NCI-H1417 treated with DMSO at 0.1 percent for 48 hours (cell line): Measurements from ENCODE around the gene DHRSX.
"Not testable (repeated sequence)": the region's sequence is repeated elsewhere in the genome, so short reads cannot be mapped to it uniquely, and the experiment has no call there.

Experiments
- DNase-seq: peaks from one replicate; lab custom pipeline; 2025; lab: John Stamatoyannopoulos, UW

Gene DHRSX

GRCh38 chrX:2351321-2351720 is 149.5 kb downstream of the DHRSX start:
- no peak for DNase-seq

- DNase-seq: not testable (repeated sequence)
Observed at GRCh38 chrX:2350703-2351102, 150.1 kb downstream of the DHRSX start.

- not testable (repeated sequence) for DNase-seq
Observed at GRCh38 chrX:2350036-2350435, 150.7 kb downstream of the DHRSX start.

- DNase-seq: no peak
Observed at GRCh38 chrX:2348211-2348610, 152.6 kb downstream of the DHRSX start.

DNA sequence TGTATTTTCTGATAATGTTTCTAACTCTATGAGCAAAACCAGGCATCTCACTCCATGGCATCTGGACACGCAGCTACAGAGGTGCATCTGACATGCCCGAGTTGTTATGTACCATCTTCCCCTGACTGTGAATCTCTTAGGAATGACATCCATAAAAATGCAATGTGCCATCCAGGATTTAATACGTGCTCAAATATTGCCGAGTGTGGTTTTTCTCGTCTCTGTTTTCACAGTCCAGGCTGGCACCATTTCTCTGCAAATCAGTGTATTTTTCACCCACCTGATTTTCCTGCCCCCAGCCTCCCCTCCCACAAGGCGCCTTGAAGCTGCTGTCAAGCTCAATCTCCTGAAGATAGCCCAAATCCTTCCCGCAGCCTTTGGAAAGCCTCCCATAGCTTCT is 154.6 kb downstream of the DHRSX start:
- DNase-seq: no peak

DNA sequence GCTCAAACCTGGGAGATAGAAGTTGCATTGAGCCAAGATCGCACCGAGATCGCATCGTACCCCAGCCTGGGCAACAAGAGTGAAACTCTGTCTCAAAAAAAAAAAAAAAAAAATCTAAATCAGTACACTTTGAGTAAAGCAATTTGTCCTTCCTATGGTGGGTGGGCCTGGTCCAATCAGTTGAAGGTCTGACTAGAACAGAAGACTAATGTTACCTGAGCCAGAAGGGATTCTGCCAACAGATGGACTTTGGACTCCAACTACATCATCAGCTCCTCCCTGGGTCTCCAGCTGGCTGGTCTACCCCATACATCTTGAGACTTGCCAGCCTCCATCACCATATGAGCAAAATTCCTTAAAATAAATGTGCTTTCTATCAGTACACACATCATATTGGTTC is 155.2 kb downstream of the DHRSX start:
- no peak for DNase-seq

- no peak for DNase-seq
Observed at GRCh38 chrX:2343413-2343812, 157.4 kb downstream of the DHRSX start.

DNA sequence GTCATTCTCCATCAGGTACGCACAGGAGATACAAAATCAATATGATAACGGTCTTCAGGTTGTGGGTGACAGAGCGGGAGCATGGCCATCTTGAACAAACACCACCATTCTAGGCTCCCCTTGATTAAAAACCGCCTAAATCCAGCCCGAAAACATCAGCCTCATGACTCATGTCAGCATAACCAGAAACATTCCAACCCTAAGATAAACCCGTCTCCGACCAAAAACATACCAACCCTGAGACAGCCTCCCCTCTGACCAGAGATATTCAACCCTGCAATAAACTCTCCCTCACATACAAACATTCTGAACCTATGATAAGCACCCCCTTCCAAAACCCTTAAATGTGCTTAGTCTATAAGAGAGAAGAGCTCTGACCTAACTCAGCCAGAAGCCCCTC is 157.9 kb downstream of the DHRSX start:
- DNase-seq: no peak

- DNase-seq: no peak
Observed at GRCh38 chrX:2342281-2342688, 158.5 kb downstream of the DHRSX start.

GRCh38 chrX:2340991-2341390 is 159.8 kb downstream of the DHRSX start:
- no peak for DNase-seq

GRCh38 chrX:2336181-2336580 is 164.6 kb downstream of the DHRSX start:
- no peak for DNase-seq

GRCh38 chrX:2334237-2334636 is 166.5 kb downstream of the DHRSX start:
- no peak for DNase-seq

- DNase-seq: no peak
Observed at GRCh38 chrX:2332252-2332651, 168.5 kb downstream of the DHRSX start.

GRCh38 chrX:2330910-2331309 is 169.9 kb downstream of the DHRSX start:
- no peak for DNase-seq

- DNase-seq: no peak
Observed at GRCh38 chrX:2330487-2330886, 170.3 kb downstream of the DHRSX start.

DNA sequence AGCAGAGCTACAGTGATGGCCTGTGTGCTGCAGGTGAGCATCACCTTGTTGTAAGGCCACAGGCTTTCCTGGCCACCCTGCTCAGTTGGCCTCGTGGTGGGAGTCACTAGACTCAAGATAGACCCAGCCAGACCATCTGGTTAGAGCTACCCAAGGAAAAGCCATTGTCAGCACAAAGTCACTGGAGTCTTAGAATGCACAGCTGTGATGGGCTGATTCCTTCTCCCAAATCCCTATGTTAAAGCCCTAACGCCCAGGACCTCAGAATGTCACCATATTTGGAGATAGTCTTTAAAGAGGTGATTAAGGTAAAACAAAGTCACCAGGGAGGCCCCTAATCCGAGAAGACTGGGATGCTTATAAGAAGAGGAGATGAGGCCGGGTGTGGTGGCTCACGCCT is 173.4 kb downstream of the DHRSX start:
- DNase-seq: no peak

- DNase-seq: no peak
Observed at GRCh38 chrX:2325076-2325784, 175.5 kb downstream of the DHRSX start.

DNA sequence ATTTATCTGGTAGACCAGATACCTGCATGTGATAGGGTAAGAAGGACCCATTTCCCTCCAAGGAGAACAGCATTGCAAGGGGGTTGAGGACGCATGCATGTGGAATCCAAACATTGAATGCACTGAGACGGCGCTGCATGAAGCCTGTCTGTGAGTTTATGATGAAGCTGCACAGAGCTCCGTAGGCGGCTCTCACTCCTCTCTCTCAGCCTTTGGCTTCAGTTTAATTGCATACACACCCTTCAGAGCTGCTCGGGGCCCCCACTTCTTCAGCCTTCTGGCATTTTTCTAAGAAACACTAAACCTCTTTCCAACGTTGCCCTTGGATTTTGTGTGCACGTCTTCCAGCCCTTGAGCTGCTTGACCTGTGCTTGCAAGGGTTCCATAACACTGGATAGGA is 176.6 kb downstream of the DHRSX start:
- DNase-seq: no peak

GRCh38 chrX:2321411-2321810 is 179.4 kb downstream of the DHRSX start:
- DNase-seq: no peak

DNA sequence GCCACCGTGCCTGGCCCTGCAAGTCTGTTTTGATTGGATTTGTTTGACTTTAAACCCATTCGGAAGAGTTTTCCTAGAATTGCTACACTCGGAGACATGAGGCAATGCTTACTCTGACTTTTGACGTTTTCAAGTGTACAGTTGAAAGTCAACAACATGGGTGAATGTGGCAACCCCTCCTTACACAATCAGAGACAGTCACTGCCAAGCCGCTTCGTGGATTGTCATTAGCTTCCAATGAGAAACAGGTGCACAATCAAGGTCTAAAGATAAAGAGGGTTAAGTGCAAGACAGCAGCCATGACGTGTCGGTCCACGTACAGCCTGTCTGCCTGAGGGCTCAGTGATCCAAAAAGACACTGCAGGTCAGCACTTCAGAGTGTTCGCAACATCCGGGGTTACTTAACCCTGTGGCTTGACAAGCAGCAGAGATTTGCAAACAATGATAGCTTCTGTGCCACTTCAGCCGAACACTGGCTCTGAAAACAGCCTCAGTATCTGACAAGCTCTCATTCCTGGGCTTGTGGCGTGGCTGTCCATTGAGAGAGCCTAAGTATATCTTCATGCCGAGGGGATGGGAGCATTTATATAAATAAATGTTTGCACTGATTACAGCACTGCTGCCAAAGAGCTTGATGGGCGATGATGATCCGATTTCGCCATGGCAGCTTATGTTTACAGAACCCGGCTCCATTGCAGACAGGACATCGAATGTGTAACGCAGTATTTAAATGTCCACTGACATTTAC is 180.0 kb downstream of the DHRSX start:
- no peak for DNase-seq

- DNase-seq: no peak
Observed at GRCh38 chrX:2320089-2320488, 180.7 kb downstream of the DHRSX start.

- no peak for DNase-seq
Observed at GRCh38 chrX:2318371-2318770, 182.4 kb downstream of the DHRSX start.

DNA sequence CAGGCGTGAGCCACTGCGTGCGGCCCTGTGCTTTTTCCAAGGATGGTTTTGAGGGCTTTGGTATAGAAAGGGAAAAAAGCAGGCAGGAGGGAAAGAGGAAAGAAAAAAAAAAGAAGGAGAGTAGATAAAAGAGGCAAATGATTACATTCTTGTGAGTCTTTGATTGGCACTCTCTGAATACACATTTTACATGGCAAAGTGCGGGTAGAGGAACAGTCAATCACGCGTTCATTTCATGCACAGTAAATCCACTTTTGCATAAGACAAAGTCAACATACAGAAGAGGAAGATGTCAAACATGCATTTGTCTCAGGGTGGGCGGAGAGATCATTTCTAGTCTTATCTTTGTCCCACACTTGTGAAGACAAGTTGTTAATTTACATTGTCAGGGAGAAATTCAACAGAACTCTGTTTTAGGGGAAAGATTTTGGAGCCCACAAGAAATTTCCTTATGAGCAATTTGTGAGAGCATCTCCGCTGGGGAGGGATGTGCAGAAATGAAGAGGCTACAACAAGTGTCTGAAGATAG is 183.2 kb downstream of the DHRSX start:
- DNase-seq: no peak
